HG03159 (cell line): ENCODE results near the gene CCDC102A.
A peak's percentile ranks its signal among the peaks of the same experiment; 100 is the strongest.
"Not testable (repeated sequence)": the region's sequence is repeated elsewhere in the genome, so short reads cannot be mapped to it uniquely, and the experiment has no call there.

Source experiments
- ATAC-seq: cut with Tn5 transposase; IDR thresholded peaks from one replicate; pipeline ENCODE4 v1.9.1; 2021; ENCODE audit warnings: mild to moderate bottlenecking, moderate library complexity; ENCODE audit not compliant: unreplicated experiment

CCDC102A gene

DNA sequence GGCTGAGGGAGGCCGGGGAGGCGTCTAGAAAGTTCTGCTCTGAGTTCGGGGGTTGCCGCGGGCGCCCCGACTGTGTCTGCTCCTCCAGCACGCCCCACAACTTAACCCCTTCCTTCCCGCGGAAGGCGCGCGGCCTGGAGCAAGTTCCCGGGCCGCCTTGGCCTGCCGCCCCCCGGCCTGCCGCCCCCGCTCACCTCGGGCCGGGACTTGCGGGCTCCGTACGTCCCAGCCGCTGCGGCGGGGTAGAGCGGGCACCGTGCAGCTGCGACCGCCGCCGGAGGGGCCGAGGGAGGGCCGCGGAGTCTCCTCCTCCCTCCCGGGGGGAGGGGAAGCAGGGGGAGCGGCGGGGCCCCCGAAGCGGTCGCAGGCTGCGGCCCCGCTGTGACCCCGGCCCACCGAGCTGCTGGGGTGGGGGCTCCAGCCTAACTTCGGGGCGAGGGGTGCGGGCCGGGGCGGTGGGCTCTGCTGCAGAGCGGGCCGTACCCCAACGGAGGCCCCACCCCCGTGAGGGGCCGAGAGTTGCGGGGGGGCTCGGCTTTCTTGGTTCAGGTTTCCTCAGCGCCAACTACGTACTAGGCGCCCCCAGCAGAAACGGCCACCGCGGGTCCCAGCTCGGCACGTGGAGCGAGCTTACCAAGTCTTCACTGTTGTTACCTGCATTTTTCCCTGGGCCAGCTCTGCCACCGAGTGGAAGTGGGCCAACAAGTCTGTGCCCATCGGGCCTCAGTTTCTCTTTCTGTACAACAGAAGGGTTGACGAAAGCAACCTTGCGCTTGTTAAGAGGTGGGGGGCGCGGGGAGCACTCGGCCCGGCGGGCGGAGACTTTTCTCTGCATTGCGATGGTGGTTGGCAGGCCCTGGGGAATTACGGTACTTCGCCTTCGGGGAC lies at the start of gene CCDC102A:
TSS of gene CCDC102A (minus strand) at position 266 of the 888 bp plus-strand sequence. CDS start 7,394 bp downstream, outside the sequence.
- ATAC-seq: peak; percentile 14

DNA sequence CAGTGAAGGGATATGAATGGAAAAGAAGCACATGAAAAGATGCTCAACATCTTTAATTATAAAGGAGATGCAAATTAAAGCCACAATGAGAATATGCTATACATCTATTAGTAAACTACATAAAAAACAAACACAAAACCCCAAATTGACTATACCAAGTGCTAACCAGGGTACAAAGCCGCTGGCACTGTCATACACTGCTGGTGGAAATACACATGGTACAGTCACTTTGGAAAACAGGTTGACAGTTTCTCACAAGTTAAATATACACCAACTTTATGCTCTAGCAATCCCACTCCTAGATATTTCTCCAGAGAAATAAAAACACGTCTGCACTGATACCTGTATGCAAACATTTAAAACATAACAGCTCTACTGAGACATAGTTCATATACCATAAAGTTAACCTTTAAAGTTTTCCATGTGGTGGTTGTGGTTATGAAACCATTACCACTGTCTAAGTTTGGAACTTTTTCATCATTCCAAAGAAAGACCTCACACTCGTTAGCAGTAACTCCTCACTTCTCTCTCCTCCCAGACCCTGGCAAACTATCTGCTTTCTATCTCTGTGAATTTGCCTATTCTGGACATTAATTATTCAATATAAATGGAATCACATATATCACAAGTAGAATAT lies 48.8 kb upstream of the CCDC102A start:
- no peak for ATAC-seq

DNA sequence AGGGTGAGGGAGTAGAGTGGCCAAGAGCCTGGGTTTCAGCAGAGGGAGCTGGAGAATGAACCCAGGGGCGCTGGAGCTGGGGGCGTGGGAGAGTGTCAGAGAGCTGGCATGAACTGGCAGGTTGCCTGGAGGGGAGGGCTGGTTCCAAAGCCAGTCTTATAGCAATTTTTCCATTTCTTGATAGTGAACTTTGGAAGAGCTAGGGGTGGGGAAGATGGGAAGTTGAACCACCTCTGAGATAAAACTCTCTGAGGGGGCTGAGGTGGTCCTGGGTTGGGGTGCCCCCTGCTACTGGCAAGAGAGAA lies 42.9 kb upstream of the CCDC102A start:
- ATAC-seq: no peak

DNA sequence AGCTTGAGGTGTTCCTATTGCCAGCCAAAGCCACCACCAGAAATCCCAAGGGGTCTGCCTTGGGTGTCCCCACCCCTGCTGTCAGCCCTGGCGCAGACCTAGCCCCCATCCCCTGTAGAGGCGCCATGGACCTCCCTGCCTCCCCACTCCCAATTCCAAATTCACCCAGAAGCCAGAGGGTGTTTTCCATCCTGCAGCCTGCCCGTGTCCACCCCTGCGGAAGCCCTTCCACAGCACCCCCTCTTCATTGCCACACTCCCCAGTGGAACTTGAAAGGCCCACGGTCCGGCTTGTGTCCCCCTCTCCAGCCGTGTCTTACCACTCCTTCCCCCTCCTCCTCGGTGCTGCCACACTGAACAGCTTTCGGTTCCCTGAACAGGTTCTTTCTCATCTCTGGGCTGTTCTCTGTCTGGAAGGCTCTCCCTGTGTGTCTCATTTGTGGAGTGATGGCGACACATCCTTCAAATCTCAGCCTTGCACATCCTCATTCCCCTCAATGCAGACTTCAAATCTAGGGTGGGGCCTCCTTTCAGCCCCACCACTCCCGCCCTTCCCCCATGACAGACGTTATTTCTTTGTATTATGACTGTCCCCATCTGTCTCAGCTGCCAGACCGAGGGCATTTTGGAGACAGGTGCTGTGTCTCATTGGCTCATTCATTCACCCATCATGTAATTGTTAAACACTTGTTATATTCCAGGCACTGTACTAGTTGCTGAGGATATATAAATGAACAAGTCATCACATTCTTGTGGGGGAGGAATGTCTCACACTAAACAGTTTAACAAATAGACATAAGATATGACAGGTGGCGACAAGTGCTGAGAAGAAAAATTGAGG lies 42.4 kb upstream of the CCDC102A start:
- ATAC-seq: no peak

DNA sequence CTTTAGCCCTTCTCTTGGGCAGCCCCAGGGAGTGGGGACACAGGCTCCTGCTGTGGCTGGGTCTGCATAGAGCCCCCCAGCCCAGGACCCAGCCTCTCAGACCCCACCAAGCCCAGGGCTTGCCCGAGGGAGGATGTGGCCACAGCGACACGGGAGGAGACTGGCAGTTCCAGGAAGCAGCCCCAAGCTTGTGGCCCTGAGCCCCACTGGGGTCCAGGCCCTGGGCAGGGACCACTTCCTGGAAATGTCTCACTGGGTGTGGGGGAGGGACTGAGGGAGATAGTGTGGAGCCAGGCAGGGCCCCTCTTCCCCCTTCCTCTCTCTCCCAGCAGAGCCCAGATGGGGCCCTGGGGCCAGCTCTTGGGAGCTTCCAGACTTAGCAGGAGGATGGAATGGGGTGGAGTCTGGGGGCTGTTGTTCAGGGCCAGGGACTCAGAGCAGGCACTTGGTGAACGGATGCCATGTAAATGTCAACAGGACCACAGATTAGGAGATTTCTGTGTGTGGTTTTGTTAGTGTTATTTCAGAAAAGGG lies 41.4 kb upstream of the CCDC102A start:
- no peak for ATAC-seq

DNA sequence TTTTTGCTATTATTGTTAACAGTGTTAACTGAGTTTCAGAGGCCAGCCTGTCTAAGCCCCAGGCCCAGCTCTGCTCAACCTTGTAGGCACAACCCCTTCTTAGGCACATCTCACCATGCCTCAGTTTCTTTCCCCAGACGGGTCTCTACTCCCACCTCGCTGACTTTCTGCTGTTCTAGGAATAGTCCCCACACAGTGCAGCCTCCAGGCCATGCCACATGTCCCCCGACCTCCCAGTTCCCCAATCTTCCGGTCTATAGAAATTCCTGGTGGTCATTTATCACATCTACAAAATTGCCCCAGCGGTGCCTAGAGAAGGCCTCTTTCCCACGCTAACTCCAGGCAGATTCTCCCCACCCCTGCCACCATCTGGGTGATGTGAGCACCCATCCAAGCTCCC lies 40.8 kb upstream of the CCDC102A start:
- ATAC-seq: no peak

DNA sequence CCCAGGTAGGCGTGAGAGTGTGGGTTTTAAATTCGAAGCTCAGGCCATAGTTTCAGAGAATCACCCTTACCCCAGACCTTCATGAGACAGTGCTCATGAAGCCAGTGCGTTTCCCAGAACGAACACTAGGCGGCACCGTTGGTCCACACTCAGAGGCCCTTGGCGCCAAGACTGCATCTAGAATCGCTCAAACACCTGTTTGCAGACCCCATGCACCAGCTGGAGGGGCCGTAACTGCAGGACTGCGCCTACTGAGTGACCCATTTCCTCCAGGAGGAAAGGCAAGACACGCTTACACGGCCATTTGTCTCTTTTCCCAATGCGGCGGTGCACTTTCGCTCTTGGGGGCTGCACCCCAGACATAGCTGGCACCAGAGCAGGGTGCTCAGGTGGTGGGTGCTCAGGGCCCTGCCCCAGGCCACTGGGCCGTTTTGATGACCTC lies 40.1 kb upstream of the CCDC102A start:
- no peak for ATAC-seq

DNA sequence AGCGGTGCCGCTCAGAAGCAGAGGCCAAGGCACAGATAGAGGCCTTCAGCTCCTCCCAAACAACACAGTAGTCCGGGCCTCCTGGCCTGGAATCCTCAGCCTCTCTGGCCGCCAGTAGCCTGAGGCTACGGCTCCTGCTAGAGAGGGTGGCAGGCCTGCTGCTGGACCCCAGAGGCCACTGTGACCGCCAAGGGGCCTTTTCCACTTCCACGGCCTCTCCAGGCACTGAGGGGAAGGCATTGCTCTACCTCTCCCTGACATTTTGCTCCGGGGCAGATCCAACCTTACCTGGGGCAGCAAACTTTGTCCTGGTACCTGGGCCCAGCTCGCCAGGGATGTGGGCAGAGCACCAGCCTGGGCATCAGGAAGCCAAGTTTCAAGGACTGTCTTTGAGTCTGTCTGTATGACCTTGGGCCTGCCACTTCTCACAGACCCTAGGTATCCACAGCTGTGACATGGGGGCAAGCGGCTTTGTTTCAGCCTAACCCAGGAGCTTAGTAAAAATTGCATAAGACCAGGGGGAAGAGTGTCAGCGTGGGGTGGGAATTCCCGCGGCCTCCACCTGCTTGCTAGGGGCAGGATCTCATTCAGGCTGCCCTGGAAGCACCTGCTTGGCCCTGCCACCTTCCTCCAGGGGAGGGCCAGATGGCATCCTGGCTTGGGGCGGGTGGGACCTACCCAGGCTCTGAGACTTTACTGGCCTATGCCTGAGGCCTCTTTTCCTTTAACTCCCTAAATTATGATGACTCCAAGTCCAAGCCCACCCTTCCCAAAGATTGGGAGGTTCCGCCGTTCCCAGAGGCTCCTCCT lies 39.3 kb upstream of the CCDC102A start:
- no peak for ATAC-seq

DNA sequence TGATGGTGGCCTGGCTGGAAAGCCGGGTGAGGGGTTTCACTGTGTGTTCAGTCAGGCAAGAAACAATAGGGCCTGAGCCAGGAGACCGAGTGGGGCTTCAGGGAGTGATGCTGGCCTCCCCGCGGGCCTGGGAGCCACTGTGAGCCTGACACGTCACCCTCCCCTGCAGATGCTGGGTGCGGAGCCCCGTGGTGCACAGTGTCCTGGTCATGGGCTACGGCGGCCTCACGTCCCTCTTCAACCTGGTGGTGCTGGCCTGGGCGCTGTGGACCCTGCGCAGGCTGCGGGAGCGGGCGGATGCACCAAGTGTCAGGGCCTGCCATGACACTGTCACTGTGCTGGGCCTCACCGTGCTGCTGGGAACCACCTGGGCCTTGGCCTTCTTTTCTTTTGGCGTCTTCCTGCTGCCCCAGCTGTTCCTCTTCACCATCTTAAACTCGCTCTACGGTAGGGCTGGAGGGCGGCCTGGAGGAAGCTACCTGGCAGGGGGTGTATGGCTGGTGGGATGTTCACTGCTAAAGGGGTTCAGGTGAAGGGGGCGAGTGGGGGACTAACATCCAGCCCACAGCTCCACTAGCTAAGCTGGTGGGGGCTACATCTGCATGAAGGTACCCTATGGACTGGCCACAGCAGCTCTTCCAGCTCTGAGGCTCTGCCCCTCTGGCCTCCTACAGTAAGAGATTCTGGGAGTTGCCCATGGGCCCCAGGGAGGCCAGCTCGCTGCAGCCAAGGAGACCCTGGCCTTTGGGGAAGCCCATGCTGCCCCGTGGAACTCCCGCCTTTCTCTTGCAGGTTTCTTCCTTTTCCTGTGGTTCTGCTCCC lies 38.5 kb upstream of the CCDC102A start:
- no peak for ATAC-seq

DNA sequence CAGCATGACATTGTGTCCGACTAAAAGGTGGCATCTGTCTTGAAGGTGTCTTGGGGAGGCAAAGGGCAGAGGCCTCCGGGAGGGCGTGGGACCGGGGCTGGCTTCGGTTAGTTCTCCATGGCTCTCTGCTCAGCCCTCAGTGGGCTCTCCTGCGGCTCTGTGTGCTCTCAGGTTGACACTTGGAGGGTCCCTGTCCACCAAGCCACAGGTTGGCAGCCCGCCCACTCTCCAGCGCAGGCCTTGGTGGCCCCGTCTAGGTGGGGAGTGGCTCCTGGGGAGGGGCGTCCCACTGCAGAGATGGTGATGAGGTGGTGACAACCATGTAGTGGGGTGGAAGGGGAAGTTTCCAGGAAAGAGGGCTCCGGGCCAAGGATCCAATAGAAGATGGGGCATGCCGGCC lies 37.7 kb upstream of the CCDC102A start:
- ATAC-seq: no peak

DNA sequence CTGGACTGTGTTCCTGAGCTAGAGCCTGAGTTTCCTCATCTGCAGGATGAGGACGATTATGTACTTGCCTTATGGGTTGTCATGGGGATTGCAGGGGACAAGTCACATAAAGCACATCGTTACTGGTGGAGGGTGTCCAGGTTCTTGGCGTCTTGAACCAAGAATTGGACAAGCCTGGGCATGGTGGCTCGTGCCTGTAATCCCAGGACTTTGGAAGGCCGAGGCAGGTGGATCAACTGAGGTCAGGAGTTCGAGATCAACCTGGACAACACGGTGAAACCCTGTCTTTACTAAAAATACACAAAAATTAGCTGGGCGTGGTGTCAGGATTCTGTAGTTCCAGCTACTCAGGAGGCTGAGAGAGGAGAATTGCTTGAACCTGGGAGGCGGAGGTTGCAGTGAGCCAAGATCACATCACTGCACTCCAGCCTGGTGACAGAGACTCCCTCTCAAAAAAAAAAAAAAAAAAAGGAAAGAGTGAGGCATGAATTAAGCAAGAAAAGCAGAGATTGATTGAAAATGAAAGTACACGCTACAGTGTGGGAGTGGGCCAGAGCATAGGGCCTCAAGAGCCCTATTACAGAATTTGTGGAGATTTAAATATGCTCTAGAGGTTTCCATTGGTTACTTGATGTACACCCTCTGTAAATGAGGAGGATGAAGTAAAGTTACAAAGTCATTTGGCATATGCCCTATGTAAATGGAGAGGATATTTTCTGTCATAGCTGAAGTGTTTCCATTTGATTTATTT lies 36.8 kb upstream of the CCDC102A start:
- ATAC-seq: no peak

DNA sequence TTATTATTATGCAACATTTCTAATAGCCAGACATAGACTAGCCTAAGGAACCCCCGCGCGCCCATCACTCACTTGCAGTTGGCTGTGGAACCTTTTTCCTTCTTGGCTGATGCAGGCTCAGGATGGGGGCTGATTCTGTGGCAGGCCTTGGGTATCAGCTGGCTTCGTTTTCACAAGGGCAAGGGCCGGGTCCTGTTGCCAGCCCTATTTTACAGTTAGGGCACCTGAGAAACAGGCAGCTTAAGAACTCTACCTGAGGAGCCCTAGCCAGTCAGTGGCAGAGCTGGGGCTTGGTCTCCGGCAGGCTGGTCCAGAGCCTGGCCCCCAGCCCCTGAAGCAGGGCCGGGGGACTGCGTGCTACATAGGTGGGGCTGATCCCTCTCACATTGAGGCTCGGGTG lies 34.7 kb upstream of the CCDC102A start:
- ATAC-seq: no peak

DNA sequence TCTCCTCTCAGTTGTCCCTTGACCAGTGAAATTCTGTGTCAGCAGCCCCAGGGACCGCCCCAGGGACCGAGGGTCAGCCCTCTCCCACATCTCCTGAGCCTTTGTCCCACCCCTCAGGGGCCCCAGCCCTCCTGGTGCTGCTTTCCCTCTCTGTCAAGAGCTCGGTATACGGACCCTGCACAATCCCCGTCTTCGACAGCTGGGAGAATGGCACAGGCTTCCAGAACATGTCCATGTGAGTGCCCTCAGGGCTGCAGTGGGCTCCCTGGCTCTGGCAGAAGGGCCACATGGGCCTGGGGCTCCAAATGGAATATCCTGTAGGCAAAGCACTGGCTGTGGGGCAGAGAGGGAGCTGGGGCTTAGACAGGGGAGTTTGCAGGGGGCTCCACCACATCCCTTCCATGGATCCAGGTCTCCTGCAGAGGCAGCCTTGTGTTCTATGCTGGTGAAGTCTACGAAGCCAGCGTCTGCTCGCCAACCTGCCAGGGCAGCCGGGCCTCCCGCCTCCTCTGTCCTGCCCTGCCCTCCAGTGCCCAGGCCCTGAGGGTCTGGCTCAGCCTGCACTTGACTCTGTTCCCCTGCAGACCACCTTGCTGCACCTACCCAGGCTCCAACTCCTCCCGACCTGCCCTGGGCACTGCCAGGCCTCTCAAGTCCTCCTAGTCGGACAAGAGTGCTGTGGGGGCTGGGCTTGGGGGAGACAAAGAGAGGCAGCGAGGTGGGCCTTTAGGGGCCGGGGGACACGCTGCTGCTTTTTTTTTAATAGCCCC lies 34.1 kb upstream of the CCDC102A start:
- ATAC-seq: no peak

DNA sequence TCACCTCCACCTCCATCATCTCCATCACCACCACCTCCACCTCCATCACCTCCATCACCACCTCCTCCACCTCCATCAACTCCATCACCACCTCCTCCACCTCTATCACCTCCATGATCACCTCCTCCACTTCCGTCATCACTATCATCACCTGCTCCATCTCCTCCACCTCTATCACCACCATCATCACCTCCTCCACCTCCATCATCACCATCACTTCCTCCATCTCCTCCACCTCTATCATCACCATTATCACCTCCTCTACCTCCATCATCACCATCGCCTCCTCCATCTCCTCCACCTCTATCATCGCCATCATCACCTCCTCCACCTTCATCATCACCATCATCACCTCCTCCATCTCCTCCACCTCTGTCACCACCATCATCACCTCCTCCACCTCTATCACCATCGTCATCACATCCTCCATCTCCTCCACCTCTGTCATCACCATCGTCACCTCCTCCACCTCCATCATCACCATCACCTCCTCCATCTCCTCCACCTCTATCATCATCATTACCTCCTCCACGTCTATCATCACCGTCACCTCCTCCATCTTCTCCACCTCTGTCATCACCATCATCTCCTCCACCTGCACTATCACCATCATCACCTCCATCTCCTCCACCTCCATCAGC lies 33.1 kb upstream of the CCDC102A start:
- no peak for ATAC-seq

DNA sequence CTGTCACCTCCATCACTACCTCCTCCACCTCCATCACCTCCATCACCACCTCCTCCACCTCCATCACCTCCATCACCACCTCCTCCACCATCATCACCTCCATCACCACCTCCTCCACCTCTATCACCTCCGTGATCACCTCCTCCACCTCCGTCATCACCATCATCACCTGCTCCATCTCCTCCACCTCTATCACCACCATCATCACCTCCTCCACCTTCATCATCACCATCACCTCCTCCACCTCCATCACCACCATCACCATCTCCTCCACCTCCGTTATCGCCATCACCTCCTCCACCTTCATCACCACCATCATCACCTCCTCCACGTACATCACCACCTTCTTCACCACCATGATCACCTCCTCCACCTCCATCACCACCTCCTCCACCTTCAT lies 32.4 kb upstream of the CCDC102A start:
- ATAC-seq: not testable (repeated sequence)

DNA sequence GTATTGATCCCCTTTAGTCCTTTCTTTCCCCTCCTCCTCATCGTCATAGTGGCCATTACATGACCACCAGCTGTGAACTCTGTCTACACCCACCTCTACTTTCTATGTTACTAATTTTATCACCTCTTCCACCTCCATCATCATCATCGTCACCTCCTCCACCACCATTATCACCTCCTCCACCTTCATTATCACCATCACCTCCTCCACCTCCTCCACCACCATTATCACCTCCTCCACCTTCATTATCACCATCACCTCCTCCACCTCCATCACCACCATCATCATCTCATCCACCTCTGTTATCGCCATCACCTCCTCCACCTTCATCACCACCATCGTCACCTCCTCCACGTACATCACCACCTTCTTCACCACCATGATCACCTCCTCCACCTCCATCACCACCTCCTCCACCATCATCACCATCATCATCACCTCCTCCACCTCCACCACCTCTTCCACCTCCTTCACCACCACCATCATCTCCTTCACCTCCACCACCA lies 31.9 kb upstream of the CCDC102A start:
- no peak for ATAC-seq

DNA sequence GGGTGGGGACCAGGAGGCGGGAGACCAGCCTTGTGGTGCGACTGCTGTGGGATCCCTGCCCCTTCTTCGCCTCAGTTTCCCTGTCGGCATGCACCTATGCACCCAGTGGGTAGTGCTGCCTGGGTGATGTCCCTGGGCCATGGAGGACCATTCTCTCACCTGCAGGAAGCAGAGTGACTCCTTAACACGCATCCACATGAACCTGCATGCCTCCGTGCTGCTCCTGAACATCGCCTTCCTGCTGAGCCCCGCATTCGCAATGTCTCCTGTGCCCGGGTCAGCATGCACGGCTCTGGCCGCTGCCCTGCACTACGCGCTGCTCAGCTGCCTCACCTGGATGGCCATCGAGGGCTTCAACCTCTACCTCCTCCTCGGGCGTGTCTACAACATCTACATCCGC lies 31.3 kb upstream of the CCDC102A start:
- no peak for ATAC-seq
